HCT116 (cell line): ENCODE measurements around the gene PTGER3. TPM values are rescaled to one million over a fixed set of nuclear protein-coding genes. Genes with fewer than 3 reads are reported as not detected.

Experiments
- ATAC-seq: fragments of 200-7000 bp; cut with Tn5 transposase; 2 replicates; pipeline ENCODE4 v1.9.1; 2020; ENCODE audit warnings: mild to moderate bottlenecking, moderate library complexity
- BruUV-seq: library from RNA; stranded (reverse); fragments of 400-500 nt; replicated peaks from 2 replicates; lab custom pipeline; 2021; lab: Mats Ljungman, UMichigan
- CTCF ChIA-PET: fragments of 300-600 bp; sonication (Branson Sonifier 250); formaldehyde crosslinking; loops from one replicate; lab custom pipeline; 2021; ENCODE audit warnings: antibody characterized with exemption; lab: Charles Lee
- POLR2A ChIA-PET: fragments of 300-600, 350-600 bp; sonication (Branson Sonifier 250); formaldehyde crosslinking; loops from one replicate; lab custom pipeline; 2021; ENCODE audit warnings: antibody characterized with exemption; lab: Charles Lee
- RAD21 ChIA-PET, 2 experiments: fragments of 300-600 bp; sonication (Branson Sonifier 250); formaldehyde crosslinking; loops; one replicate each; lab custom pipeline; 2023; ENCODE audit warnings: low total read pairs in 2 of 2; ENCODE audit not compliant: uncharacterized antibody in 2 of 2, unreplicated experiment in 2 of 2, low non-redundant PET in 1 of 2; lab: Charles Lee
- DNase-seq: peaks from one replicate; pipeline ENCODE4 v3.0.0-alpha.2; 2010; ENCODE audit warnings: low read depth, low spot score
- H2AFZ ChIP-seq: fragments of 200-600 bp; shearing (Covaris generic), sonication (generic); 2 replicates; pipeline ENCODE4 v1.6.1; 2017; ENCODE audit warnings: low read depth, mixed run types, mixed read lengths, antibody characterized with exemption, low read length; ENCODE audit not compliant: poor library complexity, severe bottlenecking
- H3K27ac ChIP-seq: 2 replicates; pipeline ENCODE4 v1.5.1; 2012; ENCODE audit warnings: low read depth, low read length
- H3K27me3 ChIP-seq: fragments of 200-600 bp; sonication (generic); 2 replicates; pipeline ENCODE4 v1.6.1; 2016; ENCODE audit warnings: mixed run types, low read length, mixed read lengths; ENCODE audit not compliant: insufficient read depth
- H3K36me3 ChIP-seq, 2 experiments: fragments of 200-500 bp in 1 of 2; fragments of 200-600 bp in 1 of 2; sonication (Bioruptor generic) in 1 of 2; sonication (generic) in 1 of 2; 2 replicates each; pipeline versions ENCODE4 v1.5.1 to v1.6.1; 2014 to 2016; ENCODE audit warnings: low read length in 2 of 2, inconsistent platforms in 1 of 2, mixed read lengths in 1 of 2, mixed run types in 1 of 2; ENCODE audit not compliant: insufficient read depth in 2 of 2, control insufficient read depth in 1 of 2
- H3K4me1 ChIP-seq, 2 experiments: fragments of 200-600 bp in 1 of 2; sonication (generic) in 1 of 2; 2 replicates each; pipeline versions ENCODE4 v1.5.1 to v1.6.1; 2012 to 2017; ENCODE audit warnings: low read length in 2 of 2, inconsistent platforms in 1 of 2, mild to moderate bottlenecking in 1 of 2, mixed read lengths in 1 of 2, mixed run types in 1 of 2, moderate library complexity in 1 of 2; ENCODE audit not compliant: insufficient read depth in 2 of 2, control insufficient read depth in 1 of 2
- H3K4me2 ChIP-seq: fragments of 200-600 bp; sonication (generic); 2 replicates; pipeline ENCODE4 v1.6.1; 2017; ENCODE audit warnings: mixed run types, low read length, mixed read lengths
- H3K4me3 ChIP-seq, 2 experiments: fragments of 200-600 bp in 1 of 2; sonication (generic) in 1 of 2; replicated peaks in 1 of 2; 2 replicates each; pipeline ENCODE4 v1.5.1; 2011 to 2016; ENCODE audit warnings: low read length in 2 of 2, control low read depth in 1 of 2, low read depth in 1 of 2, mild to moderate bottlenecking in 1 of 2, mixed read lengths in 1 of 2, mixed run types in 1 of 2
- H3K79me2 ChIP-seq: fragments of 200-600 bp; sonication (generic); 2 replicates; pipeline ENCODE4 v1.6.1; 2017; ENCODE audit warnings: mild to moderate bottlenecking, mixed run types, low read length, moderate library complexity, mixed read lengths; ENCODE audit not compliant: insufficient read depth
- H3K9ac ChIP-seq: fragments of 200-600 bp; sonication (generic); 2 replicates; pipeline ENCODE4 v1.6.1; 2016; ENCODE audit warnings: low read length, mixed read lengths
- H3K9me2 ChIP-seq: fragments of 200-600 bp; sonication (generic), shearing (Covaris generic); 2 replicates; pipeline ENCODE4 v1.6.1; 2017; ENCODE audit warnings: mixed run types, mild to moderate bottlenecking, moderate library complexity; ENCODE audit not compliant: insufficient read depth
- H3K9me3 ChIP-seq, 2 experiments: fragments of 200-500 bp in 1 of 2; fragments of 200-600 bp in 1 of 2; sonication (Bioruptor generic) in 1 of 2; sonication (generic) in 1 of 2; 2 replicates each; pipeline ENCODE4 v1.6.1; 2014 to 2017; ENCODE audit warnings: low read length in 2 of 2, mixed read lengths in 2 of 2, inconsistent platforms in 1 of 2, low read depth in 1 of 2, mild to moderate bottlenecking in 1 of 2, mixed run types in 1 of 2, moderate library complexity in 1 of 2; ENCODE audit not compliant: control insufficient read depth in 1 of 2, insufficient read depth in 1 of 2
- H4K20me1 ChIP-seq: fragments of 200-600 bp; sonication (generic), shearing (Covaris generic); 2 replicates; pipeline ENCODE4 v1.6.1; 2017; ENCODE audit warnings: mixed run types, mild to moderate bottlenecking, moderate library complexity; ENCODE audit not compliant: insufficient read depth
- CBX3 ChIP-seq: IDR thresholded peaks from 2 replicates; pipeline ENCODE4 v1.6.1; 2012; ENCODE audit warnings: low read depth
- CEBPB ChIP-seq: IDR thresholded peaks from 2 replicates; pipeline ENCODE4 v1.6.1; 2012; ENCODE audit warnings: low read depth
- ELF1 ChIP-seq: IDR thresholded peaks from 2 replicates; pipeline ENCODE4 v1.6.1; 2012; ENCODE audit warnings: low read depth, borderline replicate concordance
- EZH2 ChIP-seq: fragments of 200-600 bp; sonication (generic); IDR thresholded peaks from 2 replicates; pipeline ENCODE4 v1.6.1; 2017; ENCODE audit warnings: antibody characterized with exemption, mixed run types
- EZH2phosphoT487 ChIP-seq: fragments of 200-600 bp; IDR thresholded peaks from 2 replicates; pipeline ENCODE4 v1.6.1; 2018; ENCODE audit warnings: antibody characterized with exemption, borderline replicate concordance
- FOSL1 ChIP-seq: IDR thresholded peaks from 2 replicates; pipeline ENCODE4 v1.6.1; 2012; ENCODE audit warnings: low read depth
- JUND ChIP-seq: IDR thresholded peaks from 2 replicates; pipeline ENCODE4 v1.6.1; 2012
- POLR2A ChIP-seq: IDR thresholded peaks from 2 replicates; pipeline ENCODE4 v1.7.0; 2011; ENCODE audit warnings: borderline replicate concordance; ENCODE audit not compliant: insufficient read depth, insufficient read length; ENCODE audit errors: extremely low read depth
- RAD21 ChIP-seq: IDR thresholded peaks from 2 replicates; pipeline ENCODE4 v1.6.1; 2012; ENCODE audit warnings: low read depth, mild to moderate bottlenecking
- SRF ChIP-seq: IDR thresholded peaks from 2 replicates; pipeline ENCODE4 v1.6.1; 2012; ENCODE audit warnings: low read depth
- TCF7L2 ChIP-seq: IDR thresholded peaks from 2 replicates; pipeline ENCODE4 v1.7.0; 2011; ENCODE audit warnings: borderline replicate concordance, inconsistent platforms; ENCODE audit not compliant: insufficient read depth, insufficient read length; ENCODE audit errors: extremely low read depth
- YY1 ChIP-seq: IDR thresholded peaks from 2 replicates; pipeline ENCODE4 v1.6.1; 2011; ENCODE audit warnings: low read length, low read depth, moderate library complexity, mild to moderate bottlenecking; ENCODE audit not compliant: insufficient replicate concordance; ENCODE audit errors: extremely low read depth
- intact Hi-C: fragments of 100-400 bp; cut with micrococcal nuclease; formaldehyde crosslinking; loops from 2 replicates; pipeline ENCODE4 v1.10.0; 2022
- total RNA-seq: library from RNA; stranded (reverse); gene quantifications from one replicate; pipeline ENCODE4 v1.2.1, GENCODE V29; 2021; ENCODE audit not compliant: unreplicated experiment
- TF ChIP-seq, protein P1 (sequence below): IDR thresholded peaks from 2 replicates; pipeline ENCODE4 v1.6.1; 2012

PTGER3 gene
- total RNA-seq, 1 experiment from 2014 or later = 0.05 TPM

DNA sequence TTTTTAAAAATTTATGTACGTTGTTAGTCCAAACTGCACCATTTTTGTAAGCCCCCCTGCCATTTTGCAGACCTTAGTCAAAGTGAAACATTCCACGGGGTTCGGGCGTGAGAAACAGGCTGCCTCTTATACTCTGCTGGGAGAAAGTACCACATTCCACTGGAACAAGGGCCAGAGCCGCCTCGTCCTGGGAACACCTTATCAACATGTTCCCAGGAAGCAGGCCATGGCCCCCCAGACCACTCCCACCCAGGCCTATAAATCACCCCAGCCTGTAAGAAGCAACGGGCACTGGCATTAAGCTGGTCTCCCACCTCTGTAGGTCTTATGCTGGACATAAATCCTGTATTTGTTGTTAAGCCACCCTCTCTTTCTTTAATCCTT is 34.1 kb upstream of the PTGER3 start:
- H4K20me1 ChIP-seq = 0 out of 2 replicates have a peak, but pooled peaks cover 10% of the 10 kb centered on the region
- POLR2A ChIA-PET = interaction anchor here (0.8 to 1.2 kb wide), 2 partner anchors 9 to 18 kb away, joined by 3 read pairs; no protein-coding TSS in a partner anchor
- H3K9ac ChIP-seq = peak overlapping the region; percentile 92
- intact Hi-C loops = no loop called here
- BruUV-seq = TSS peak; percentile 96
- H3K9me2 ChIP-seq = no peaks in the 10 kb centered on the region
- no peak for DNase-seq
- H3K4me3 ChIP-seq = peak overlapping the region; percentile 86 to 97
- peaks cover 42% of the 10 kb centered on the region for H3K79me2 ChIP-seq
- TF ChIP-seq, protein P1, sequence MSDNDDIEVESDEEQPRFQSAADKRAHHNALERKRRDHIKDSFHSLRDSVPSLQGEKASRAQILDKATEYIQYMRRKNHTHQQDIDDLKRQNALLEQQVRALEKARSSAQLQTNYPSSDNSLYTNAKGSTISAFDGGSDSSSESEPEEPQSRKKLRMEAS = no peak
- TF ChIP-seq CBX3 = no peak
- no peak for TF ChIP-seq EZH2phosphoT487
- TF ChIP-seq YY1 = no peak
- no peak for TF ChIP-seq POLR2A
- no peak for TF ChIP-seq CEBPB
- TF ChIP-seq EZH2 = no peak
- TF ChIP-seq JUND = no peak
- TF ChIP-seq ELF1 = no peak
- TF ChIP-seq FOSL1 = no peak
- no peak for TF ChIP-seq TCF7L2
- TF ChIP-seq SRF = no peak
- TF ChIP-seq RAD21 = no peak
- H3K9me3 ChIP-seq = no peaks in the 10 kb centered on the region
- RAD21 ChIA-PET = no interaction called here
- peak overlapping the region; percentile 79 for H3K27ac ChIP-seq
- CTCF ChIA-PET = interaction anchor here (0.6 kb wide), 1 partner anchor 299 kb away, joined by 3 read pairs; no protein-coding TSS in a partner anchor
- H3K4me2 ChIP-seq = peak overlapping the region; percentile 72
- peaks cover 8 to 13% of the 10 kb centered on the region in 2 experiments; a peak in 2 of 4 replicates for H3K4me1 ChIP-seq
- H3K36me3 ChIP-seq = peaks cover 9 to 19% of the 10 kb centered on the region in 2 experiments
- H3K27me3 ChIP-seq = no peaks in the 10 kb centered on the region
- ATAC-seq = no peak
- H2AFZ ChIP-seq = peak overlapping the region; percentile 6
